Skeletal muscle tissue (tissue), 4 donors: ENCODE data around the gene TENM3. TPM values are rescaled to one million over a fixed set of nuclear protein-coding genes. Genes with fewer than 3 reads are reported as not detected.

ENCODE experiments used
- H3K27ac ChIP-seq: one replicate; pipeline ENCODE4 v1.7.0; 2013; ENCODE audit warnings: mild to moderate bottlenecking, low read depth, low read length, inconsistent platforms
- H3K27me3 ChIP-seq, 3 donors: one replicate each; pipeline ENCODE4 v1.7.0; 2013; ENCODE audit warnings: low read length in 3 of 3; ENCODE audit not compliant: control insufficient read depth in 3 of 3, insufficient read depth in 3 of 3
- H3K36me3 ChIP-seq, 3 donors: one replicate each; pipeline ENCODE4 v1.7.0; 2013; ENCODE audit warnings: low read length in 3 of 3; ENCODE audit not compliant: control insufficient read depth in 3 of 3, insufficient read depth in 3 of 3
- H3K4me1 ChIP-seq, 3 donors: one replicate each; pipeline ENCODE4 v1.7.0; 2013; ENCODE audit warnings: low read length in 3 of 3, mild to moderate bottlenecking in 3 of 3; ENCODE audit not compliant: control insufficient read depth in 3 of 3, insufficient read depth in 3 of 3
- H3K4me3 ChIP-seq, 3 donors: one replicate each; pipeline ENCODE4 v1.7.0; 2013; ENCODE audit warnings: low read length in 3 of 3
- H3K9ac ChIP-seq, 3 donors: one replicate each; pipeline ENCODE4 v1.7.0; 2013; ENCODE audit warnings: low read length in 3 of 3, mild to moderate bottlenecking in 3 of 3, moderate library complexity in 2 of 3, low read depth in 1 of 3
- H3K9me3 ChIP-seq, 3 donors: one replicate each; pipeline ENCODE4 v1.7.0; 2013; ENCODE audit warnings: low read length in 3 of 3; ENCODE audit not compliant: control insufficient read depth in 3 of 3
- total RNA-seq: library from RNA; depleted of rRNA; stranded (reverse); fragments of >200 nt; gene quantifications from one replicate; pipeline ENCODE4 v1.2.3, GENCODE V29; 2014
- donor health status: Osteomylitis.

TENM3 gene
- total RNA-seq, 1 donor from 2014 or later, result 29.7 TPM

DNA sequence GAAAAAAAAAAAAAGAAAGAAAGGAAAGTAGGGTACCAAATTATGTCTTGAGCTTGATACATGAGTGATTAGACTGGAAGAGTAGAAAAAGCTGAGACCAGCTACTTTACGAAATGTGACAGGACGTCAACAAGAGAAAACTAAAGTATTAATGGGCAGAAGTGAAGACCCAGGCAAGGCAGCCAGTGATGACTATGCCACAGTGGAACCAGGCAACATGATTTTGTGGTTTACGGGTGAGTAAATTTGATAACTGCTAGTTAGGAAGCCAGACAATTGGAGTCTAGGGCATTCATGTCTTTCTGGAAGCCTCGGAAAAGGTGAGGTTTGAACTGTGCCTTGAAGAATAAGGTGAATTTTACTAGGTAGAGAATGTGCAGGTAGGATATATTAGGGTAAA, 326.4 kb downstream of the TENM3 start:
- H3K27ac ChIP-seq, result no peak overlapping the region
- H3K9me3 ChIP-seq, result no peaks in the 10 kb centered on the region
- no peaks in the 10 kb centered on the region for H3K4me1 ChIP-seq
- H3K9ac ChIP-seq, result no peak overlapping the region
- no peak overlapping the region for H3K4me3 ChIP-seq
- H3K27me3 ChIP-seq, result no peaks in the 10 kb centered on the region
- no peaks in the 10 kb centered on the region for H3K36me3 ChIP-seq

DNA sequence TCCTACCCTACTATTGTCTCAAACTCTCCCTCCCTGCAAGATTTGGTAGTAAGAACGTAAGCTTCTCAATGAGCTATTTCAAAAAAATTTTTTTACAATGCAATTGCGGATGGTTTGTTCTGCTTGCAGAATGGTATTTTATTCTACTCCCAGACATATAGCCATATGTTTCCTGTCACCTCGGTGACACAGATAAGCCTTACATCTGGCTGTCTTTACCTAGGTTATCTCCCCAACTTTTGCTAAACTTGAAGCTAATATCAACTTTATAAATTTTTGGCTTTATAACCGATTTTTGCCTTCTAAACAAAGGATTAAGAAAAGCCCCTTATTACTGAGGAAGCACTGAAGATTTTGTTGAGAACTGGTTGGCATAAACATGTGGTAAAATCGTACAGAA, 331.5 kb downstream of the TENM3 start:
- H3K4me1 ChIP-seq, result no peaks in the 10 kb centered on the region
- H3K9ac ChIP-seq, result no peak overlapping the region
- no peaks in the 10 kb centered on the region for H3K9me3 ChIP-seq
- H3K4me3 ChIP-seq, result no peak overlapping the region
- no peaks in the 10 kb centered on the region for H3K36me3 ChIP-seq
- no peak overlapping the region for H3K27ac ChIP-seq
- H3K27me3 ChIP-seq, result no peaks in the 10 kb centered on the region

- Histone ChIP-seq H3K27ac (no peak overlapping the region), H3K9ac (no peak overlapping the region), H3K36me3 (no peaks in the 10 kb centered on the region), H3K4me3 (no peak overlapping the region), H3K27me3 (no peaks in the 10 kb centered on the region), H3K4me1 (no peaks in the 10 kb centered on the region), H3K9me3 (no peaks in the 10 kb centered on the region)
Observed at GRCh38 chr4:182575225-182575624, 332.0 kb downstream of the TENM3 start.

DNA sequence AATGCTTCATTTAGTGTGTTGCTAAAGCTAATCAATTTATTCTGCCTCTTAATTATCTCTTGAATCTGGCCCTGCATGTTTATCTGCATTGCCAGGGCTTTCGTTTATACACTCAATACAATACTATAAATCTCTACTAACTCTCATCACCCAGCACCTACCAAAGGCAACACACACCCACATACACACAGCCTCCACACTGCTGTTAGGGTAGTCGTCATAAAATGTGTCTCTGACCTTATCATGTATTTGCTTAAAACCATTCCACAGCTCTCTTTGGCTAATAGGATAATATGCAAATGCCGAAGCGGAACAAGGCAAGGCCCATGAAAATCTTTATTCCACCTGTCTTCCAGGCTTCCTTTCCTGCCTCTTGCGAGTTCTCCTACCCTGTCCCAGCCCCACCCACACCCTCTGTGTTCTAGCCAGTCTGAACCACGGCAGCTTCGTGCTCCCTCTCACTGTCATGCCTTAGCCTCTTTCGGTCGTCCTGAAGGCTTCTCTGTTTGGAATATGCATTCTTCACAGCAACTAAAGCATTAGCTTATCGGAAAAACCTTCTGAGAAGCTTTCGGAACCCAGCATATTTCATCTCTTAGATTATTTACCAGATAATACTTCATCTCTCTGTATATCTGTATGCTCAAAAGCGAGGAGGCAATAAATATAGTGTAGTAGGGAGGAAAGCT, 333.5 kb downstream of the TENM3 start:
- no peaks in the 10 kb centered on the region for H3K27me3 ChIP-seq
- no peaks in the 10 kb centered on the region for H3K9me3 ChIP-seq
- H3K9ac ChIP-seq, result no peak overlapping the region
- no peak overlapping the region for H3K27ac ChIP-seq
- H3K36me3 ChIP-seq, result no peaks in the 10 kb centered on the region
- no peaks in the 10 kb centered on the region for H3K4me1 ChIP-seq
- no peak overlapping the region for H3K4me3 ChIP-seq

DNA sequence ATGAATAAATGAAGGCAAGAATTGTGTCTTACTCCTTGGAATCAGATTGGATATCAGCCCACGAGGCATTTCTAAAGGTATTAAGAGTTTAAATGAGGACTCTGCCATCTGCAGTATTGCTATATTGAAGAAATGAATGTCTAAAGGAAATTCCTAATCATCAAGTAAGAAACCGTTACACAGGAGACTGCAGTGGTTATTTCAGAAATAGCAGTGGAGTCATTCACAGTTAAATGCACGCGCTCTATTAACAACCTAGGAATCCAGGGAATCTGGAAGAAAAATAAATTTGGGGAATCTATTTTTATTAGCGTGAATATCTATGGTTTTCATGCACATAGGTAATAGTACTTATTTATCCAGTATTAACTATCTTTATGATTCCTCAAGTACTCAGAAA, 334.2 kb downstream of the TENM3 start:
- Histone ChIP-seq H3K27me3 (no peaks in the 10 kb centered on the region), H3K9ac (no peak overlapping the region), H3K9me3 (no peaks in the 10 kb centered on the region), H3K36me3 (no peaks in the 10 kb centered on the region), H3K27ac (no peak overlapping the region), H3K4me3 (no peak overlapping the region), H3K4me1 (no peaks in the 10 kb centered on the region)

- no peaks in the 10 kb centered on the region for H3K36me3 ChIP-seq
- no peak overlapping the region for H3K9ac ChIP-seq
- no peaks in the 10 kb centered on the region for H3K27me3 ChIP-seq
- no peak overlapping the region for H3K27ac ChIP-seq
- no peaks in the 10 kb centered on the region for H3K9me3 ChIP-seq
- H3K4me3 ChIP-seq, result no peak overlapping the region
- no peaks in the 10 kb centered on the region for H3K4me1 ChIP-seq
Observed at GRCh38 chr4:182578402-182578801, 335.2 kb downstream of the TENM3 start.

- Histone ChIP-seq H3K9me3 (no peaks in the 10 kb centered on the region), H3K4me3 (no peak overlapping the region), H3K27me3 (no peaks in the 10 kb centered on the region), H3K36me3 (no peaks in the 10 kb centered on the region), H3K4me1 (no peaks in the 10 kb centered on the region), H3K9ac (no peak overlapping the region), H3K27ac (no peak overlapping the region)
Observed at GRCh38 chr4:182582245-182582644, 339.0 kb downstream of the TENM3 start.

DNA sequence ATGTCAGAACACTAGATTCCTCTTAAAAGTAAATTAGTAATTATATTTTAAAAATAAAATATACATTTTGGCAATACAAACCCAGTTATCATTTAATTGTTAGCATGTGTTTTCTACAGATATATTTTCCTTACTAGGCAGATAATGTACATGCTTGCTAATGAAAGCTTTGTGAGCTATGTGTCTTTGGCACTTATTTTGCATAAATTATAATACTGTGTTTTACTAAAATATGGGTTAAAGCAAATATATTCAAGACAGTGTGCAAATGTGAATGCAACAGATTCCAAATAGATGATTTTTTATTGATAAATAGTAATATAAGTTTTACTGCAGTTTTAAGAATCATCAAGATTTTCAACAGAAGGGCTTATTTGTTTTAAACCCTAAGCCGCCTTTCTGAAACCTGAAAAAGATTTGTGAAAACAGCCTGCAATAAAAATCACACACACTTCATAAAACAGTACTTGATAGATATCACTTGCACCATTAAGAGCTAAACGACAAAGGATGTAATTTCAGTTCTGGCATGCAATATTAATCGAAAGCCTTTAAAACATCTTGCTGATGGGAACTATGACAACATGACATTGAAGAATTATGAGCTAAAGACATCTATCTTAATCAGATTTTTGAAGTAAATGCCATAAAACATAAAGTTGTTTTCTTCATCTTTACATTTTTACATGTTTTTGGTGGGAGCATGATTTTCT, 340.7 kb downstream of the TENM3 start:
- Histone ChIP-seq H3K36me3 (no peaks in the 10 kb centered on the region), H3K4me3 (no peak overlapping the region), H3K9ac (no peak overlapping the region), H3K9me3 (no peaks in the 10 kb centered on the region), H3K27ac (no peak overlapping the region), H3K4me1 (no peaks in the 10 kb centered on the region), H3K27me3 (no peaks in the 10 kb centered on the region)

DNA sequence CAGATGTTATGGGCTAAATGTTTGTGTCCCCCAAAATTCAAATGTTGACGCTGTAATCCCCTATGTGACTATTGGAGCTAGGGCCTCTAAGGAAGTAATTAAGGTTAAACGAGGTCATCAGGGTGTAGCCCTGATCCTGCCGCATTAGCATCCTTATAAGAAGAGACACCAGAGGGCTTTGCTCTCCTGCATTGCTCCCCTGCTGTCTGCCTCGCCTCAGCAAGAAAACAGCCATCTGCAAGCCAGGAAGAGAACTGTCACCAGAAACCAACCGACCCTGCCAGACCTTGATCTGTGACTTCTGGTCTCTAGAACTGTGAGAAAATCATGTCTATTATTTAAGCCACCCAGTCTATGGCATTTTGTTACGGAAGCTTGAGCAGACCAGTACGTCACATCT, 342.1 kb downstream of the TENM3 start:
- H3K9me3 ChIP-seq, result no peaks in the 10 kb centered on the region
- no peak overlapping the region for H3K27ac ChIP-seq
- H3K36me3 ChIP-seq, result no peaks in the 10 kb centered on the region
- no peak overlapping the region for H3K9ac ChIP-seq
- no peaks in the 10 kb centered on the region for H3K27me3 ChIP-seq
- no peak overlapping the region for H3K4me3 ChIP-seq
- H3K4me1 ChIP-seq, result no peaks in the 10 kb centered on the region

DNA sequence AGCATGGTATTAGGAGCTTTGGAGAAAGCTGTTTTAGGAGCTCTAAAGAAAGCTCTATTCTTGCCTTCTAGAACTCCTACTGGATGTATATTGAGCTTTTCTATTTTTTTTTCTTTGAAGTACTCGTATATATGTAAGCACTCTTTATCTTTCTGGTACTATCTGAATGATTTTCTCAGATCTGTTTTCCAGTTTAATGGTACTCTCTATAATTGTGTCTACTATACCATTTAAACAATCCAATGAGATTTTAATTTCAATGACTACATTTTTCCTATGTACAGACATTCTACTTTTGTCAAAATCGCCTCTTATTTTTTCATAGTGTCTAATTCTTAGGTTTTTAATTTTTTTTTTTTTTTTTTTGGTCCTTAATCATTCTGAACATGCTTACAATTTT, 345.9 kb downstream of the TENM3 start:
- Histone ChIP-seq H3K4me1 (no peaks in the 10 kb centered on the region), H3K27me3 (no peaks in the 10 kb centered on the region), H3K4me3 (no peak overlapping the region), H3K9ac (no peak overlapping the region), H3K36me3 (no peaks in the 10 kb centered on the region), H3K27ac (no peak overlapping the region), H3K9me3 (no peaks in the 10 kb centered on the region)
